GM13976 (cell line): ENCODE results near the gene AEN.
"Not testable (repeated sequence)": the region's sequence is repeated elsewhere in the genome, so short reads cannot be mapped to it uniquely, and the experiment has no call there.

Source experiments
- DNase-seq: peaks from one replicate; pipeline ENCODE4 v3.0.0; 2012; ENCODE audit warnings: low spot score
- CTCF ChIP-seq: IDR thresholded peaks from 2 replicates; pipeline ENCODE4 v1.5.1; 2012; ENCODE audit warnings: borderline replicate concordance, mild to moderate bottlenecking; ENCODE audit not compliant: insufficient read depth; ENCODE audit errors: extremely low read depth, missing control alignments, control extremely low read depth
- in situ Hi-C: fragments of 300-500 bp; cut with MboI; formaldehyde crosslinking; loops from one replicate; pipeline ENCODE4 v1.12.0; 2022; ENCODE audit warnings: low sequenced_read_pairs, mixed read lengths, inconsistent platforms; ENCODE audit not compliant: unreplicated experiment

Gene AEN

GRCh38 chr15:88630798-88631463, 9.8 kb downstream of the AEN start:
- in situ Hi-C loops = no loop called here
- no peak for DNase-seq

GRCh38 chr15:88631464-88632028, 10.4 kb downstream of the AEN start:
- DNase-seq = no peak
- TF ChIP-seq CTCF = no peak
- in situ Hi-C loops = no loop called here

More at GRCh38 chr15:88630798-88631463, 9.8 kb downstream of the AEN start:
- no peak for TF ChIP-seq CTCF

GRCh38 chr15:88632797-88633196, 11.7 kb downstream of the AEN start:
- DNase-seq, in situ Hi-C loops: not testable (repeated sequence)

- no peak for TF ChIP-seq CTCF
- in situ Hi-C loops = no loop called here
- no peak for DNase-seq
Observed at GRCh38 chr15:88634449-88634848, 13.3 kb downstream of the AEN start.

GRCh38 chr15:88635318-88635717, 14.2 kb downstream of the AEN start:
- no peak for DNase-seq
- in situ Hi-C loops = no loop called here
- TF ChIP-seq CTCF = no peak

- in situ Hi-C loops = no loop called here
- TF ChIP-seq CTCF = no peak
- no peak for DNase-seq
Observed at GRCh38 chr15:88636050-88636449, 14.9 kb downstream of the AEN start.

- no peak for TF ChIP-seq CTCF
- DNase-seq = no peak
- in situ Hi-C loops = no loop called here
Observed at GRCh38 chr15:88636654-88637053, 15.5 kb downstream of the AEN start.
